ENCODE measurements around the gene SLC12A9.

DNA sequence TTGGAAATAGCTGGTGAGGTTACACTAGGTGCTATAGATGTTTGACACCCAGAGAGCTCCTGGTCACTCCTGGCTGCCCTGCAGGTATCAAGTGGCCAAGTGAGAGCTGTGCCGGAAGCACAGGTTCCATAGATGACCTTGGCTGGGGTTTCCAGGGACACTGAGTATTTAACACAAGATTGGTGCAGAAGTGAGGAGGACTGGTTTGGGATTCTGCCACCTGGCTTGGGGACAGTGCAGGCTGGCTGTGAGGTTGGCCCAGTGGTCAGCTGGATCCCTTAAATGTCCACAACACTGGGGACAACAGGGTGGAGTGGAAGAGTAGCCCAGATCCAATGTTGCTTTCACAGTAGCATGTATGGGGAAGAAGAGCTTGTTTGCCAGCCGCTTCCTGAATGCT, 48.5 kb downstream of the SLC12A9 start:
- no peak for TF ChIP-seq POLR2A (IDR thresholded peaks at IDR 0.05)
- TF ChIP-seq, protein P1, sequence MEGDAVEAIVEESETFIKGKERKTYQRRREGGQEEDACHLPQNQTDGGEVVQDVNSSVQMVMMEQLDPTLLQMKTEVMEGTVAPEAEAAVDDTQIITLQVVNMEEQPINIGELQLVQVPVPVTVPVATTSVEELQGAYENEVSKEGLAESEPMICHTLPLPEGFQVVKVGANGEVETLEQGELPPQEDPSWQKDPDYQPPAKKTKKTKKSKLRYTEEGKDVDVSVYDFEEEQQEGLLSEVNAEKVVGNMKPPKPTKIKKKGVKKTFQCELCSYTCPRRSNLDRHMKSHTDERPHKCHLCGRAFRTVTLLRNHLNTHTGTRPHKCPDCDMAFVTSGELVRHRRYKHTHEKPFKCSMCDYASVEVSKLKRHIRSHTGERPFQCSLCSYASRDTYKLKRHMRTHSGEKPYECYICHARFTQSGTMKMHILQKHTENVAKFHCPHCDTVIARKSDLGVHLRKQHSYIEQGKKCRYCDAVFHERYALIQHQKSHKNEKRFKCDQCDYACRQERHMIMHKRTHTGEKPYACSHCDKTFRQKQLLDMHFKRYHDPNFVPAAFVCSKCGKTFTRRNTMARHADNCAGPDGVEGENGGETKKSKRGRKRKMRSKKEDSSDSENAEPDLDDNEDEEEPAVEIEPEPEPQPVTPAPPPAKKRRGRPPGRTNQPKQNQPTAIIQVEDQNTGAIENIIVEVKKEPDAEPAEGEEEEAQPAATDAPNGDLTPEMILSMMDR (IDR thresholded peaks at IDR 0.05), result no peak
